GM19463 (cell line): Measurements from ENCODE around the gene STARD5.

Experiments used
- ATAC-seq: cut with Tn5 transposase; IDR thresholded peaks from one replicate; pipeline ENCODE4 v1.9.1; 2021; ENCODE audit warnings: mild to moderate bottlenecking, moderate library complexity; ENCODE audit not compliant: unreplicated experiment

Gene STARD5

GRCh38 chr15:81261172-81261811, 62.6 kb downstream of the STARD5 start:
- no peak for ATAC-seq

GRCh38 chr15:81259760-81260298, 64.1 kb downstream of the STARD5 start:
- no peak for ATAC-seq
